ENCODE measurements around the gene GADD45A.

The GADD45A gene

DNA sequence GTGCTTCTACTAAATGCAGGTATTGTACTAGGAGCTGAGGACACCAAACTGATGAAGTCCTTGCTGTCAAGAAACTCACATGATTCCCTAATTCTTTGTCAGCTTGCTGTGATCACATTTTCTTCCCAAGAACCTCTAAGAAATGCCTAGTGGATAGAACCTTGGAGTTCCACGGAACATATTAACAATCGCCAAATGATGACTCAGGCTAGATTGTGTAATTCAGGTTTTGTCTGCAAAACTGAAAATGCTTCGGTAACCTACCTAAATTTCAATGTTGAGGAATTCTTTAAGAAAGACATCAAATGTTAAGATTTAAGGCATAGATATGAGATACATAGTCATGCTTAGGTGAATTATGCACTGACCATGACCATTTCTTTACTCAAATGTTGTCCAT lies 1.7 kb upstream of the GADD45A start:
- TF ChIP-seq, protein P1, sequence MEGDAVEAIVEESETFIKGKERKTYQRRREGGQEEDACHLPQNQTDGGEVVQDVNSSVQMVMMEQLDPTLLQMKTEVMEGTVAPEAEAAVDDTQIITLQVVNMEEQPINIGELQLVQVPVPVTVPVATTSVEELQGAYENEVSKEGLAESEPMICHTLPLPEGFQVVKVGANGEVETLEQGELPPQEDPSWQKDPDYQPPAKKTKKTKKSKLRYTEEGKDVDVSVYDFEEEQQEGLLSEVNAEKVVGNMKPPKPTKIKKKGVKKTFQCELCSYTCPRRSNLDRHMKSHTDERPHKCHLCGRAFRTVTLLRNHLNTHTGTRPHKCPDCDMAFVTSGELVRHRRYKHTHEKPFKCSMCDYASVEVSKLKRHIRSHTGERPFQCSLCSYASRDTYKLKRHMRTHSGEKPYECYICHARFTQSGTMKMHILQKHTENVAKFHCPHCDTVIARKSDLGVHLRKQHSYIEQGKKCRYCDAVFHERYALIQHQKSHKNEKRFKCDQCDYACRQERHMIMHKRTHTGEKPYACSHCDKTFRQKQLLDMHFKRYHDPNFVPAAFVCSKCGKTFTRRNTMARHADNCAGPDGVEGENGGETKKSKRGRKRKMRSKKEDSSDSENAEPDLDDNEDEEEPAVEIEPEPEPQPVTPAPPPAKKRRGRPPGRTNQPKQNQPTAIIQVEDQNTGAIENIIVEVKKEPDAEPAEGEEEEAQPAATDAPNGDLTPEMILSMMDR (conservative IDR thresholded peaks at IDR 0.05; ENCODE audit: low read depth, low read length), result no peak
- H3K4me3 ChIP-seq (ENCODE audit: low read length), result no peak overlapping the region
- DNase-seq (ENCODE audit: low read depth), result no peak

DNA sequence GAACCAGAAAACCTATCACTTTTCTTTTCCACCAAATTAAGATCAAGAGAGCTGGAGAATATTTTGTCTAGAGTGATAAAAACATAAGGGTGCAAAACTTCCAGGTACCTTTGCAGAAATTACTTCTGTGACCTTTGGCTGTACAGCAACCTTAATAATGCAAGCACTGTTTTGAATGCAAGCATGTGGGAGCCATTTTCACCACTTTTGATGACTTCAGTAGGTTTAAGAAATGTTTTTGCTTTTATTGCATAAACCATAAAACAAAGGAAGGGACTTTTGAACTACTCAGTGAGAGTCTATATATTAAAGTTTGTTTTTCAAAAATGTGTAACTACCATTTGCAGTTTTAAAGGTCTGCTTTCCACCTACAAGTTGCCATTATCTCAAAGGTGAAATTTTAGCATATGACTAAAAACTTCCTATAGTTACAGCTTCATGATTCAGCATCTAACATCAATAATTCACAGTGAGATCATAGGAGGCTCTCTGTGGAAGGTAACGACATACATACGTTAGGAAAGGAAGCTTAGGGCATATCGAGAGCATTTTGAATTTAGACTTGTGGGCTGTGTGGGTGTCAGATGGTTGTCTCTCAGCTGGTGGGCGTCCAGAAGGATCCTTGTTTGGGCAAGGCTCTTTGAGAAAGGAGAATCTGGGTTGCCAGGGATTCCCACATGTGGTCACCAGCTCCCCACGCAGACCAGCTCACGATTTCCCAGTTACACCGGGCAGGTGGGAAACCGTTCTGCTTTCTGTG lies 1.1 kb upstream of the GADD45A start:
- DNase-seq (ENCODE audit: low read depth), result no peak

DNA sequence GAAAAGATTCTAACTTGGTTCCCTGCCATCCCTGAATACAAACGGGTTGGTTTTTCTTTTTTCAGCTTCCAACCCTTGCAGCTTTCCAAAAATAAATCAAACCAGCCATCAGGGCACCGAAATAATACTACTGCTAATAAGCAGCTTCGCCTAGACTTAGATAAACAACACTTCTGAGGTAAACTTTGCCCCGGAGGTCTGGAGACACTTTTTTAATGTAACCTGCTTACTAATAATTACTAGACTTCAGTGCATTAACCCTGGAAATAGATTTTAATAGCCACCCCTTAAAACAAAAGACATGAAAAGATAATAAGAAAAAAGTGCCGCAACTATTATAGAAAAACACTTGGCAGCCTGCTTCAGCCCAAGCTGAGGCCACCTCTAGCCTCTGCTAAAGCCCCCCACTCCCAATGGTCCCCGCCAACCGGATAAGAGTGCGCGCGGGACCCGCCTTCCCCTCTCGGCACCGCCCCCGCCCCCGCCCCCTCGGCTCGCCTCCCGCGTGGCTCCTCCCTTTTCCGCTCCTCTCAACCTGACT lies 405 bp upstream of the GADD45A start:
- DNase-seq (ENCODE audit: low read depth), result no peak
- TF ChIP-seq, protein P1 (conservative IDR thresholded peaks at IDR 0.05; ENCODE audit: low read depth, low read length), result no peak
- H3K4me3 ChIP-seq (ENCODE audit: low read length), result peak overlapping the region; percentile 22

More for the DNA sequence above, 1.1 kb upstream of the GADD45A start:
- H3K4me3 ChIP-seq (ENCODE audit: low read length), result peak overlapping the region; percentile 22
- TF ChIP-seq, protein P1 (conservative IDR thresholded peaks at IDR 0.05; ENCODE audit: low read depth, low read length), result no peak

DNA sequence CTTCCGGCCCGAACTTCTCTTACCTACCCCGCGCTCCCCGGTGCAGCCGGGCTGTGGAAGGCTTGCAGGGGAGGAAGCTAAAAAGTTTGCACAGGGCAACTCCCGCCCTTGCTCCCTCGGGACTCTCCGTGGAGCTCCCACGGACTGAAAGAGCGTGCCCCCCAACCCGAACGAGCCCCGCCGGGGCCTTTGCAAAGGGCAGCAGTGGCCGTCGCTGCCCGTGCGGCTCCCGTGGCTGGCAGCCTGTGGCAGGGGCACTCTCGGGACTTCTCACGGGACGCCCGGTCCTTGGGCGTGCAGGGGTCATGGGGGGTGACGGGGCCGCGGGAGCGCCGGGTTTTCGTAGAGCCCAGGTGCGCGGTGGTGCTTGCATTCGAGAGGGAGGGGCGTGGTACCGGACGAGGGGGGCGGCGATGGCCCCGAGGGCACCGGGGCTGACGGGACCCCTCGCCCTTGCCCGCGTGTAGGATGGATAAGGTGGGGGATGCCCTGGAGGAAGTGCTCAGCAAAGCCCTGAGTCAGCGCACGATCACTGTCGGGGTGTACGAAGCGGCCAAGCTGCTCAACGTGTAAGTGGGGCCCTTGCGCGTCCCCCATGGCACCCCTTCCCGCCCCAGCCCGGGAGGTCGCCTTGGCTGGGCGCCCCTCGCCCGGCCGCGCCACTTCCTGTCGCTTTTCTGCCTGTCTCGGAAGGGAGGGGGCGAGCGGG lies 711 bp downstream of the GADD45A start:
- TF ChIP-seq, protein P1 (conservative IDR thresholded peaks at IDR 0.05; ENCODE audit: low read depth, low read length), result no peak
- H3K4me3 ChIP-seq (ENCODE audit: low read length), result peak overlapping the region; percentile 98
- DNase-seq (ENCODE audit: low read depth), result no peak

DNA sequence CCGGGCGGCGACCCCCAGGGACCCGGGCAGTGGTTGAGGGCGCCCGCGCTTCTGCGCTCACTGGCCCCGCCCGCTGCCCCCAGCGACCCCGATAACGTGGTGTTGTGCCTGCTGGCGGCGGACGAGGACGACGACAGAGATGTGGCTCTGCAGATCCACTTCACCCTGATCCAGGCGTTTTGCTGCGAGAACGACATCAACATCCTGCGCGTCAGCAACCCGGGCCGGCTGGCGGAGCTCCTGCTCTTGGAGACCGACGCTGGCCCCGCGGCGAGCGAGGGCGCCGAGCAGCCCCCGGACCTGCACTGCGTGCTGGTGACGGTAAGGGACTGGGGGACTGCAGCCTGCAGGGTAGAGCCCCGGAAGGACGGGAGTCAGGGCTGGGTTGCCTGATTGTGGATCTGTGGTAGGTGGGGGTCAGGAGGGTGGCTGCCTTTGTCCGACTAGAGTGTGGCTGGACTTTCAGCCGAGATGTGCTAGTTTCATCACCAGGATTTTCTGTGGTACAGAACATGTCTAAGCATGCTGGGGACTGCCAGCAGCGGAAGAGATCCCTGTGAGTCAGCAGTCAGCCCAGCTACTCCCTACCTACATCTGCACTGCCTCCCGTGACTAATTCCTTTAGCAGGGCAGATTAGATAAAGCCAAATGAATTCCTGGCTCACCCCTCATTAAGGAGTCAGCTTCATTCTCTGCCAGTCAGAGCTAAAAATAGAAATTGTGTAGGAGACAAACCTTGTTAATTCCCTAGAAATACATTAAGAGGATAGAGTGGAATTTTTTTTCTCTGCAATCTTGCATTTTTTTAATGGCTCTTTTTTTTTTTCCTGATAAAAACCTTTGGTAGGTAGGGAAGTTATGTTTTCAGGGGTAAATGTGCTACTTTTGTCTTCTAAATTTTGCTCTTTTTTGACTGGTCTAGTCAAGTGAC lies 1.5 kb downstream of the GADD45A start:
- H3K4me3 ChIP-seq (ENCODE audit: low read length), result peak overlapping the region; percentile 98

DNA sequence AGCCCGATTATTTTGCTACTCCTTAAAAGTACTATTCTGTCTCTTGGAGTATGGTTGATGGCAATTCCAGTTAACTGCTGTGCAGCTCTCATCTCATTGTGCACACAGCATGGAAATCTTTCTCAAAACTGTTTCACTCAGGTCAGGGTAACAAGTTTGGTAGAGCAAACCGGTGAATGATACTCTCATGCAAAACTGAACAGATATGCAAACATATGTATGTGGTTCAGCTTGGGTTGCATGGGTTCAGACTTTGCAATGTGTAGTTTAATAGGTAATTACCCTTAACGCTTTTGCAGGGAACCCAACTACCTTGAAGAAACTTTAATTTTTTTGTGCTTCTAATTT lies 2.2 kb downstream of the GADD45A start:
- TF ChIP-seq, protein P1 (conservative IDR thresholded peaks at IDR 0.05; ENCODE audit: low read depth, low read length), result no peak
- peak overlapping the region; percentile 98 for H3K4me3 ChIP-seq (ENCODE audit: low read length)

More for the DNA sequence above, 1.5 kb downstream of the GADD45A start:
- peak; percentile 99 for DNase-seq (ENCODE audit: low read depth)
- TF ChIP-seq, protein P1 (conservative IDR thresholded peaks at IDR 0.05; ENCODE audit: low read depth, low read length), result no peak

More for the DNA sequence above, 2.2 kb downstream of the GADD45A start:
- no peak for DNase-seq (ENCODE audit: low read depth)

Data from retinal pigment epithelial cell (primary cell).